Measurements from ENCODE around the gene MAPKAP1.

DNA sequence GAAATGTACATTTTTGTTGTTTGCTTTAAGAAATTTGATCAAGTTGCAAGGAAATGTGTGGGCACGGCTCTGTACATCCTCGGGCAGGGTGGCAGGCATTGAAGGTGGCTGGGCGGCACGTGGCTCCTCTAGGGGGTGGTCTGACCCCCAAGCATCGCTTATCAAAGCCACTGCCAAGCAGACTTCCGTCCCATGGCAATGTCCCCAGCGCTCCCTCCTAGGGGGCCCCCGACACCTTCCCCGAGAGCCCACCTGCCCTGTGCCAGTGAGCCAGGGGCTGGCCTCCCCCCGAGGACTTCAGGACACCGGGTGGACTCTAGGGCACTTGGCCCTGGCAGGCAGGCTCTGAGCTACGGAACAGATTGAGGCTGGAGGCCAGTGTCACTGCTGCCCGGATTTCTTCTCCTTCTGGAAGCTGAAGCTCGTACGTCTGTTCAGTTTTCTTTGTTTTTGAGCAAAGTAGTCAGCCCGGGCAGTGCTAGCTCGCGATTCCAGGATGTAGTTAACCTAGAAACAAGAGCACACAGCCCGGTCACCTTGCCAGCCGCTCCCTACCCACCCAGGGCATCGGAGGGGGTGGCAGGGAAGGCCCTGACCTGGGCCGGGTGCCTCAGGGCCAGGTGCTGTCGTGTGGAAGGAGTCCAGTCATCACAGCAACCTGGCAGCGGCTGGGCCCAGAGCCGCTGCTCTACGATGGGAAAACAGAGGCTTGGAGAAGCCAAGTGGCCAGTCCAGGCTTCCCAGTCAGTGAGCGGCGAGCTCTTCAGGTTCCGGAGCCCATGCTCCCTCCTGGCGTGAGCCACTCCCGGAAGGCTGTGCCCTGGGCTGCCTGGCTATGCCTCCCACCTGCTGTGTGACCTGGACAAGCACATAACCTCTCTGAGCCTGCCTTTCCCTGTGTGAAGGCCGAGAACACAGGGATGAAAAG, 268.2 kb downstream of the MAPKAP1 start:
- TF ChIP-seq, protein P1, sequence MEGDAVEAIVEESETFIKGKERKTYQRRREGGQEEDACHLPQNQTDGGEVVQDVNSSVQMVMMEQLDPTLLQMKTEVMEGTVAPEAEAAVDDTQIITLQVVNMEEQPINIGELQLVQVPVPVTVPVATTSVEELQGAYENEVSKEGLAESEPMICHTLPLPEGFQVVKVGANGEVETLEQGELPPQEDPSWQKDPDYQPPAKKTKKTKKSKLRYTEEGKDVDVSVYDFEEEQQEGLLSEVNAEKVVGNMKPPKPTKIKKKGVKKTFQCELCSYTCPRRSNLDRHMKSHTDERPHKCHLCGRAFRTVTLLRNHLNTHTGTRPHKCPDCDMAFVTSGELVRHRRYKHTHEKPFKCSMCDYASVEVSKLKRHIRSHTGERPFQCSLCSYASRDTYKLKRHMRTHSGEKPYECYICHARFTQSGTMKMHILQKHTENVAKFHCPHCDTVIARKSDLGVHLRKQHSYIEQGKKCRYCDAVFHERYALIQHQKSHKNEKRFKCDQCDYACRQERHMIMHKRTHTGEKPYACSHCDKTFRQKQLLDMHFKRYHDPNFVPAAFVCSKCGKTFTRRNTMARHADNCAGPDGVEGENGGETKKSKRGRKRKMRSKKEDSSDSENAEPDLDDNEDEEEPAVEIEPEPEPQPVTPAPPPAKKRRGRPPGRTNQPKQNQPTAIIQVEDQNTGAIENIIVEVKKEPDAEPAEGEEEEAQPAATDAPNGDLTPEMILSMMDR (IDR thresholded peaks at IDR 0.05), result no peak
- no peak for TF ChIP-seq POLR2A (IDR thresholded peaks at IDR 0.05)

All from Peyer's patch (tissue), 4 donors.